ENCODE data around the gene SYNC. TPM values are rescaled to one million over a fixed set of nuclear protein-coding genes. Genes with fewer than 3 reads are reported as not detected.
"Not testable (repeated sequence)": the region's sequence is repeated elsewhere in the genome, so short reads cannot be mapped to it uniquely, and the experiment has no call there.

SYNC gene
- total RNA-seq, 4 donors from 2014 or later, result 4.7 to 61.0 (median 18.1) TPM

- Histone ChIP-seq H3K27me3 (no peaks in the 10 kb centered on the region), H3K36me3 (no peaks in the 10 kb centered on the region), H3K4me1 (no peaks in the 10 kb centered on the region), H3K27ac (no peak overlapping the region), H3K9me3 (no peaks in the 10 kb centered on the region), H3K4me3 (no peak overlapping the region)
- intact Hi-C loops (cut with DNase I; ENCODE audit: low total_unique reads), result no loop called here
- TF ChIP-seq POLR2A (IDR thresholded peaks at IDR 0.05), result no peak
- no peak for TF ChIP-seq CTCF (IDR thresholded peaks at IDR 0.05)
- DNase-seq, result no peak
Observed at GRCh38 chr1:32639489-32640075, 63.0 kb downstream of the SYNC start.

- TF ChIP-seq CTCF (IDR thresholded peaks at IDR 0.05), result no peak
- TF ChIP-seq POLR2A (IDR thresholded peaks at IDR 0.05), result no peak
- intact Hi-C loops (cut with DNase I; ENCODE audit: low total_unique reads), result no loop called here
- H3K9me3 ChIP-seq, result no peaks in the 10 kb centered on the region
Observed at GRCh38 chr1:32636914-32637645, 65.5 kb downstream of the SYNC start.

GRCh38 chr1:32635508-32636277 lies 66.9 kb downstream of the SYNC start:
- Histone ChIP-seq H3K4me1 (no peaks in the 10 kb centered on the region), H3K9me3 (no peaks in the 10 kb centered on the region), H3K4me3 (no peak overlapping the region), H3K27ac (no peak overlapping the region), H3K27me3 (no peaks in the 10 kb centered on the region), H3K36me3 (no peaks in the 10 kb centered on the region)
- intact Hi-C loops (cut with DNase I; ENCODE audit: low total_unique reads), result no loop called here
- DNase-seq, result no peak
- TF ChIP-seq CTCF (IDR thresholded peaks at IDR 0.05), result no peak
- TF ChIP-seq POLR2A (IDR thresholded peaks at IDR 0.05), result no peak

More at GRCh38 chr1:32636914-32637645, 65.5 kb downstream of the SYNC start:
- no peaks in the 10 kb centered on the region for H3K27me3 ChIP-seq
- no peaks in the 10 kb centered on the region for H3K36me3 ChIP-seq
- no peaks in the 10 kb centered on the region for H3K4me1 ChIP-seq
- DNase-seq, result no peak
- no peak overlapping the region for H3K27ac ChIP-seq
- H3K4me3 ChIP-seq, result no peak overlapping the region

- intact Hi-C loops (cut with DNase I; ENCODE audit: low total_unique reads), result no loop called here
- TF ChIP-seq CTCF (IDR thresholded peaks at IDR 0.05) (no peak), POLR2A (IDR thresholded peaks at IDR 0.05) (no peak)
- Histone ChIP-seq H3K27me3 (no peaks in the 10 kb centered on the region), H3K27ac (no peak overlapping the region), H3K4me1 (no peaks in the 10 kb centered on the region), H3K36me3 (no peaks in the 10 kb centered on the region), H3K9me3 (no peaks in the 10 kb centered on the region), H3K4me3 (no peak overlapping the region)
- no peak for DNase-seq
Observed at GRCh38 chr1:32632829-32633228, 69.7 kb downstream of the SYNC start.

- H3K36me3 ChIP-seq; intact Hi-C loops (cut with DNase I; ENCODE audit: low total_unique reads); H3K9me3 ChIP-seq; H3K4me1 ChIP-seq; H3K27me3 ChIP-seq; H3K27ac ChIP-seq; H3K4me3 ChIP-seq; DNase-seq: not testable (repeated sequence)
Observed at GRCh38 chr1:32630173-32630572, 72.4 kb downstream of the SYNC start.

Small RNAs within 50 kb of the gene (small RNA-seq; reads per million reads assigned to genes)
- gene RF00019, result not detected

Other genes starting within 250 kb of the SYNC start
- 1 to 10 TPM in 1 of 4 donors, under 1 TPM in 1, not detected in 2; 0.06 to 3.6 TPM for gene ZBTB8B, start 237.7 kb downstream of the SYNC start, total RNA-seq
- 10 to 100 TPM in 3 of 4 donors, 1 to 10 TPM in 1; 4.1 to 42.2 (median 17.2) TPM for gene ZBTB8A, start 163.3 kb downstream of the SYNC start, total RNA-seq
- gene ZBTB8OS, start 52.2 kb downstream of the SYNC start, total RNA-seq, result 10 to 100 TPM in 2 of 4 donors, 1 to 10 TPM in 2; 2.6 to 37.2 (median 13.9) TPM
- gene RBBP4, start 51.6 kb downstream of the SYNC start, total RNA-seq, result 100 to 1,000 TPM in 3 of 4 donors, 10 to 100 TPM in 1; 76.1 to 258 (median 193) TPM
- gene YARS1, start 114.6 kb upstream of the SYNC start, total RNA-seq, result 10 to 100 TPM; 15.9 to 67.7 (median 30.4) TPM
- gene S100PBP, start 114.9 kb upstream of the SYNC start, total RNA-seq, result 100 to 1,000 TPM in 1 of 4 donors, 10 to 100 TPM in 3; 50.2 to 168 (median 76.4) TPM
- gene FNDC5, start 168.1 kb upstream of the SYNC start, total RNA-seq, result 10 to 100 TPM in 1 of 4 donors, 1 to 10 TPM in 2, not detected in 1; 1.2 to 71.1 (median 3.7) TPM
- gene HPCA, start 183.7 kb upstream of the SYNC start, total RNA-seq, result under 1 TPM in 2 of 4 donors, not detected in 2; 0.76 to 0.79 TPM
- 10 to 100 TPM; 18.4 to 57.4 (median 34.8) TPM for gene TMEM54, start 198.6 kb upstream of the SYNC start, total RNA-seq